Osteocyte (in vitro differentiated cells): ENCODE results near the gene DNAH7. TPM values are rescaled to one million over a fixed set of nuclear protein-coding genes. Genes with fewer than 3 reads are reported as not detected.

ENCODE experiments used
- DNase-seq: peaks from one replicate; pipeline ENCODE4 v3.0.0; 2021; ENCODE audit warnings: mixed read lengths; ENCODE audit not compliant: unreplicated experiment; ENCODE audit errors: extremely low spot score
- H3K27ac Mint-ChIP-seq: one replicate; pipeline ENCODE4 v1.8.0; 2021; ENCODE audit warnings: mild to moderate bottlenecking, mixed read lengths; ENCODE audit not compliant: unreplicated experiment
- H3K27me3 Mint-ChIP-seq: one replicate; pipeline ENCODE4 v1.8.0; 2021; ENCODE audit warnings: mixed read lengths; ENCODE audit not compliant: unreplicated experiment
- H3K36me3 Mint-ChIP-seq: one replicate; pipeline ENCODE4 v1.8.0; 2021; ENCODE audit warnings: mixed read lengths; ENCODE audit not compliant: unreplicated experiment
- H3K4me1 Mint-ChIP-seq: one replicate; pipeline ENCODE4 v1.8.0; 2021; ENCODE audit warnings: mixed read lengths; ENCODE audit not compliant: unreplicated experiment
- H3K4me3 Mint-ChIP-seq: one replicate; pipeline ENCODE4 v1.8.0; 2021; ENCODE audit warnings: mild to moderate bottlenecking, moderate library complexity, mixed read lengths; ENCODE audit not compliant: unreplicated experiment
- H3K9me3 Mint-ChIP-seq: one replicate; pipeline ENCODE4 v1.8.0; 2021; ENCODE audit warnings: mixed read lengths; ENCODE audit not compliant: unreplicated experiment
- CTCF ChIP-seq: fragments of 200-600 bp; sonication (generic); IDR thresholded peaks from 2 replicates; pipeline ENCODE4 v1.5.0; 2021; ENCODE audit warnings: antibody characterized with exemption, mild to moderate bottlenecking, moderate library complexity
- total RNA-seq: library from RNA; stranded (reverse); gene quantifications from 2 replicates; pipeline ENCODE4 v1.2.1, GENCODE V29; 2021

DNAH7 gene
- total RNA-seq, 1 donor from 2014 or later = 0.43 TPM

- no peak for DNase-seq
- Mint-ChIP-seq H3K27me3 (no peaks in the 10 kb centered on the region), H3K4me1 (peaks cover 11% of the 10 kb centered on the region), H3K4me3 (no peak overlapping the region), H3K9me3 (peaks cover 6% of the 10 kb centered on the region), H3K27ac (no peak overlapping the region), H3K36me3 (no peaks in the 10 kb centered on the region)
- TF ChIP-seq CTCF = no peak
These were observed 19.6 kb upstream of the DNAH7 start for GRCh38 chr2:196088203-196088602.

- no peak overlapping the region for H3K4me3 Mint-ChIP-seq
- peaks cover 6% of the 10 kb centered on the region for H3K9me3 Mint-ChIP-seq
- no peaks in the 10 kb centered on the region for H3K36me3 Mint-ChIP-seq
- no peaks in the 10 kb centered on the region for H3K27me3 Mint-ChIP-seq
- TF ChIP-seq CTCF = no peak
- peaks cover 16% of the 10 kb centered on the region for H3K4me1 Mint-ChIP-seq
- no peak overlapping the region for H3K27ac Mint-ChIP-seq
- DNase-seq = no peak
These were observed 18.1 kb upstream of the DNAH7 start for GRCh38 chr2:196086517-196087368.

DNA sequence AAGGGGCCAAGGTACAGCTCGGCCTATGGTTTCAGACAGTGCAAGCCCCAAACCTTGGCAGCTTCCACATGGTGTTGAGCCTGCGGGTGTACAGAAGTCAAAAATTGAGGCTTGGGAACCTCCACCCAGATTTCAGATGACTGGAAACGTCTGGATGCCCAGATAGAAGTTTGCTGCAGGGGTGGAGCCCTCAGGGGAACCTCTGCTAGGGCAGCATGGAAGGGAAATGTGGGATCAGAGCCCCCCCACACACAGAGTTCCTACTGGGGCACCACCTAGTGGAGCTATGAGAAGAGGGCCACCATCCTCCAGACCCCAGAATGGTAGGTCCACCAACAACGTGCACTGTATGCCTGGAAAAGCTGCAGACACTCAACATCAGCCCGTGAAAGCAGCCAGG is 15.0 kb upstream of the DNAH7 start:
- peaks cover 32% of the 10 kb centered on the region for H3K4me1 Mint-ChIP-seq
- peaks cover 6% of the 10 kb centered on the region for H3K9me3 Mint-ChIP-seq
- no peak for TF ChIP-seq CTCF
- H3K4me3 Mint-ChIP-seq = no peak overlapping the region
- no peaks in the 10 kb centered on the region for H3K36me3 Mint-ChIP-seq
- DNase-seq = no peak
- H3K27ac Mint-ChIP-seq = no peak overlapping the region
- no peaks in the 10 kb centered on the region for H3K27me3 Mint-ChIP-seq

- no peak overlapping the region for H3K27ac Mint-ChIP-seq
- no peaks in the 10 kb centered on the region for H3K36me3 Mint-ChIP-seq
- TF ChIP-seq CTCF = no peak
- H3K27me3 Mint-ChIP-seq = no peaks in the 10 kb centered on the region
- no peak for DNase-seq
- no peak overlapping the region for H3K4me3 Mint-ChIP-seq
- H3K9me3 Mint-ChIP-seq = peaks cover 6% of the 10 kb centered on the region
- H3K4me1 Mint-ChIP-seq = peaks cover 33% of the 10 kb centered on the region
These were observed 11.9 kb upstream of the DNAH7 start for GRCh38 chr2:196080526-196080925.

GRCh38 chr2:196079052-196079451 is 10.4 kb upstream of the DNAH7 start:
- Mint-ChIP-seq H3K4me1 (peaks cover 33% of the 10 kb centered on the region), H3K27ac (peak overlapping the region; percentile 70)

More at GRCh38 chr2:196079052-196079451, 10.4 kb upstream of the DNAH7 start:
- no peak for DNase-seq
- H3K27me3 Mint-ChIP-seq = no peaks in the 10 kb centered on the region
- no peaks in the 10 kb centered on the region for H3K9me3 Mint-ChIP-seq
- TF ChIP-seq CTCF = no peak
- no peaks in the 10 kb centered on the region for H3K36me3 Mint-ChIP-seq
- no peak overlapping the region for H3K4me3 Mint-ChIP-seq
